Fibroblast of the conjunctiva (primary cell): ENCODE measurements around the gene CHTF18.
"Not testable (repeated sequence)": the region's sequence is repeated elsewhere in the genome, so short reads cannot be mapped to it uniquely, and the experiment has no call there.

ENCODE experiments used
- DNase-seq: peaks from one replicate; pipeline ENCODE4 v3.0.0-alpha.2; 2010; ENCODE audit warnings: low read depth

CHTF18 gene

GRCh38 chr16:788399-789126, at the start of gene CHTF18:
CHTF18 (plus strand) TSS chr16:788620; CDS start chr16:788685, 65 bp downstream.
- DNase-seq: peak; percentile 84

GRCh38 chr16:739560-740458, 48.6 kb upstream of the CHTF18 start:
- no peak for DNase-seq

- no peak for DNase-seq
Observed at GRCh38 chr16:740459-740763, 48.0 kb upstream of the CHTF18 start.

- DNase-seq: peak; percentile 72
Observed at GRCh38 chr16:740764-741505, 47.5 kb upstream of the CHTF18 start, which contains the start of gene CIAO3. CIAO3 (minus strand) TSS chr16:740997; CDS start chr16:740985, 12 bp downstream.

GRCh38 chr16:741986-742629, 46.3 kb upstream of the CHTF18 start:
- no peak for DNase-seq

GRCh38 chr16:742894-743293, 45.5 kb upstream of the CHTF18 start:
- not testable (repeated sequence) for DNase-seq

GRCh38 chr16:743794-744500, 44.5 kb upstream of the CHTF18 start:
- no peak for DNase-seq

GRCh38 chr16:745739-746138, 42.7 kb upstream of the CHTF18 start:
- DNase-seq: no peak

- DNase-seq: no peak
Observed at GRCh38 chr16:746637-747036, 41.8 kb upstream of the CHTF18 start.

- DNase-seq: no peak
Observed at GRCh38 chr16:747978-748746, 40.3 kb upstream of the CHTF18 start.

GRCh38 chr16:749010-749409, 39.4 kb upstream of the CHTF18 start:
- no peak for DNase-seq

- no peak for DNase-seq
Observed at GRCh38 chr16:750485-750884, 37.9 kb upstream of the CHTF18 start.

- no peak for DNase-seq
Observed at GRCh38 chr16:751152-752006, 37.0 kb upstream of the CHTF18 start.

GRCh38 chr16:752007-752312, 36.5 kb upstream of the CHTF18 start:
- DNase-seq: no peak

GRCh38 chr16:754121-754607, 34.3 kb upstream of the CHTF18 start:
- DNase-seq: not testable (repeated sequence)

GRCh38 chr16:754656-755055, 33.8 kb upstream of the CHTF18 start:
- DNase-seq: no peak

GRCh38 chr16:756428-756827, 32.0 kb upstream of the CHTF18 start:
- no peak for DNase-seq

GRCh38 chr16:759110-759910, 29.1 kb upstream of the CHTF18 start:
- no peak for DNase-seq

- DNase-seq: no peak
Observed at GRCh38 chr16:760065-760464, 28.4 kb upstream of the CHTF18 start.
